ENCODE data around the gene ULK4. TPM values are rescaled to one million over a fixed set of nuclear protein-coding genes. Genes with fewer than 3 reads are reported as not detected.
"Not testable (repeated sequence)": the region's sequence is repeated elsewhere in the genome, so short reads cannot be mapped to it uniquely, and the experiment has no call there.

Gene ULK4
- total RNA-seq, 1 donor = 42.5 TPM

GRCh38 chr3:41977401-41977800 lies 15.5 kb upstream of the ULK4 start:
- H3K27me3 ChIP-seq (ENCODE audit: insufficient read depth, low read length); H3K9me3 ChIP-seq (ENCODE audit: low read depth, low read length); H3K4me1 ChIP-seq (ENCODE audit: insufficient read depth, low read length); H3K4me3 ChIP-seq (ENCODE audit: low read length): not testable (repeated sequence)

GRCh38 chr3:41975416-41976103 lies 13.7 kb upstream of the ULK4 start:
- no peaks in the 10 kb centered on the region for H3K9me3 ChIP-seq (ENCODE audit: low read depth, low read length)
- H3K4me1 ChIP-seq (ENCODE audit: insufficient read depth, low read length) = no peaks in the 10 kb centered on the region
- H3K27me3 ChIP-seq (ENCODE audit: insufficient read depth, low read length) = no peaks in the 10 kb centered on the region
- no peak overlapping the region for H3K4me3 ChIP-seq (ENCODE audit: low read length)

- Histone ChIP-seq H3K9me3 (ENCODE audit: low read depth, low read length) (no peaks in the 10 kb centered on the region), H3K4me1 (ENCODE audit: insufficient read depth, low read length) (no peaks in the 10 kb centered on the region), H3K27me3 (ENCODE audit: insufficient read depth, low read length) (no peaks in the 10 kb centered on the region), H3K4me3 (ENCODE audit: low read length) (no peak overlapping the region)
These were observed 12.3 kb upstream of the ULK4 start for GRCh38 chr3:41974223-41974622.

GRCh38 chr3:41972802-41973201 lies 10.9 kb upstream of the ULK4 start:
- no peak overlapping the region for H3K4me3 ChIP-seq (ENCODE audit: low read length)
- no peaks in the 10 kb centered on the region for H3K27me3 ChIP-seq (ENCODE audit: insufficient read depth, low read length)
- no peaks in the 10 kb centered on the region for H3K4me1 ChIP-seq (ENCODE audit: insufficient read depth, low read length)
- no peaks in the 10 kb centered on the region for H3K9me3 ChIP-seq (ENCODE audit: low read depth, low read length)

- H3K27me3 ChIP-seq (ENCODE audit: insufficient read depth, low read length) = no peaks in the 10 kb centered on the region
- H3K4me1 ChIP-seq (ENCODE audit: insufficient read depth, low read length) = peaks cover 5% of the 10 kb centered on the region
- no peak overlapping the region for H3K4me3 ChIP-seq (ENCODE audit: low read length)
- H3K9me3 ChIP-seq (ENCODE audit: low read depth, low read length) = no peaks in the 10 kb centered on the region
These were observed 4.3 kb upstream of the ULK4 start for GRCh38 chr3:41966206-41966605.

GRCh38 chr3:41963823-41964222 lies 1.9 kb upstream of the ULK4 start:
- Histone ChIP-seq H3K4me1 (ENCODE audit: insufficient read depth, low read length) (peaks cover 16% of the 10 kb centered on the region), H3K9me3 (ENCODE audit: low read depth, low read length) (no peaks in the 10 kb centered on the region), H3K27me3 (ENCODE audit: insufficient read depth, low read length) (no peaks in the 10 kb centered on the region)

GRCh38 chr3:41960826-41961750 lies 815 bp downstream of the ULK4 start:
- Histone ChIP-seq H3K4me1 (ENCODE audit: insufficient read depth, low read length) (peaks cover 16% of the 10 kb centered on the region), H3K4me3 (ENCODE audit: low read length) (peak overlapping the region; percentile 89), H3K27me3 (ENCODE audit: insufficient read depth, low read length) (no peaks in the 10 kb centered on the region), H3K9me3 (ENCODE audit: low read depth, low read length) (no peaks in the 10 kb centered on the region)

More at GRCh38 chr3:41963823-41964222, 1.9 kb upstream of the ULK4 start:
- no peak overlapping the region for H3K4me3 ChIP-seq (ENCODE audit: low read length)

- no peak overlapping the region for H3K4me3 ChIP-seq (ENCODE audit: low read length)
- H3K27me3 ChIP-seq (ENCODE audit: insufficient read depth, low read length) = no peaks in the 10 kb centered on the region
- no peaks in the 10 kb centered on the region for H3K9me3 ChIP-seq (ENCODE audit: low read depth, low read length)
- H3K4me1 ChIP-seq (ENCODE audit: insufficient read depth, low read length) = peaks cover 11% of the 10 kb centered on the region
These were observed 5.3 kb downstream of the ULK4 start for GRCh38 chr3:41956574-41956973.

- no peak overlapping the region for H3K4me3 ChIP-seq (ENCODE audit: low read length)
- no peaks in the 10 kb centered on the region for H3K9me3 ChIP-seq (ENCODE audit: low read depth, low read length)
- no peaks in the 10 kb centered on the region for H3K27me3 ChIP-seq (ENCODE audit: insufficient read depth, low read length)
- peaks cover under 1% of the 10 kb centered on the region for H3K4me1 ChIP-seq (ENCODE audit: insufficient read depth, low read length)
These were observed 6.7 kb downstream of the ULK4 start for GRCh38 chr3:41955192-41955591.

GRCh38 chr3:41943311-41943843 lies 18.5 kb downstream of the ULK4 start:
- no peaks in the 10 kb centered on the region for H3K27me3 ChIP-seq (ENCODE audit: insufficient read depth, low read length)
- H3K4me1 ChIP-seq (ENCODE audit: insufficient read depth, low read length) = no peaks in the 10 kb centered on the region
- no peaks in the 10 kb centered on the region for H3K9me3 ChIP-seq (ENCODE audit: low read depth, low read length)
- no peak overlapping the region for H3K4me3 ChIP-seq (ENCODE audit: low read length)

GRCh38 chr3:41940393-41940792 lies 21.5 kb downstream of the ULK4 start:
- Histone ChIP-seq H3K4me3 (ENCODE audit: low read length) (no peak overlapping the region), H3K27me3 (ENCODE audit: insufficient read depth, low read length) (no peaks in the 10 kb centered on the region), H3K4me1 (ENCODE audit: insufficient read depth, low read length) (no peaks in the 10 kb centered on the region), H3K9me3 (ENCODE audit: low read depth, low read length) (no peaks in the 10 kb centered on the region)

- H3K4me3 ChIP-seq (ENCODE audit: low read length) = no peak overlapping the region
These were observed 25.5 kb downstream of the ULK4 start for GRCh38 chr3:41936384-41936783.

GRCh38 chr3:41933154-41933676 lies 28.7 kb downstream of the ULK4 start:
- no peaks in the 10 kb centered on the region for H3K4me1 ChIP-seq (ENCODE audit: insufficient read depth, low read length)
- H3K9me3 ChIP-seq (ENCODE audit: low read depth, low read length) = no peaks in the 10 kb centered on the region
- no peaks in the 10 kb centered on the region for H3K27me3 ChIP-seq (ENCODE audit: insufficient read depth, low read length)
- H3K4me3 ChIP-seq (ENCODE audit: low read length) = no peak overlapping the region

More at GRCh38 chr3:41936384-41936783, 25.5 kb downstream of the ULK4 start:
- no peaks in the 10 kb centered on the region for H3K9me3 ChIP-seq (ENCODE audit: low read depth, low read length)
- no peaks in the 10 kb centered on the region for H3K4me1 ChIP-seq (ENCODE audit: insufficient read depth, low read length)
- no peaks in the 10 kb centered on the region for H3K27me3 ChIP-seq (ENCODE audit: insufficient read depth, low read length)

GRCh38 chr3:41932464-41932863 lies 29.4 kb downstream of the ULK4 start:
- Histone ChIP-seq H3K9me3 (ENCODE audit: low read depth, low read length) (no peaks in the 10 kb centered on the region), H3K27me3 (ENCODE audit: insufficient read depth, low read length) (no peaks in the 10 kb centered on the region), H3K4me1 (ENCODE audit: insufficient read depth, low read length) (no peaks in the 10 kb centered on the region), H3K4me3 (ENCODE audit: low read length) (no peak overlapping the region)

GRCh38 chr3:41920406-41920965 lies 41.4 kb downstream of the ULK4 start:
- Histone ChIP-seq H3K27me3 (ENCODE audit: insufficient read depth, low read length) (no peaks in the 10 kb centered on the region), H3K9me3 (ENCODE audit: low read depth, low read length) (no peaks in the 10 kb centered on the region), H3K4me1 (ENCODE audit: insufficient read depth, low read length) (no peaks in the 10 kb centered on the region), H3K4me3 (ENCODE audit: low read length) (no peak overlapping the region)

Data from mononuclear cell (primary cell).